CD14-positive monocyte (primary cell): Measurements from ENCODE around the gene ABCG1. TPM values are rescaled to one million over a fixed set of nuclear protein-coding genes. Genes with fewer than 3 reads are reported as not detected.
A peak's percentile ranks its signal among the peaks of the same experiment; 100 is the strongest.

ENCODE experiments used
- DNase-seq, 3 donors: peaks; one replicate each; pipeline ENCODE4 v3.0.0-alpha.2; 2011 to 2022
- H2AFZ ChIP-seq: 2 replicates; pipeline ENCODE4 v1.6.0; 2012; ENCODE audit warnings: mild to moderate bottlenecking, low read depth, low read length, inconsistent platforms; ENCODE audit not compliant: insufficient read depth, poor library complexity, severe bottlenecking
- H3K27ac ChIP-seq, 2 donors: 1 replicate in 1 of 2; 2 replicates in 1 of 2; pipeline ENCODE4 v1.5.1; 2012 to 2013; ENCODE audit warnings: low read length in 2 of 2, control low read depth in 1 of 2, inconsistent platforms in 1 of 2, low read depth in 1 of 2, mild to moderate bottlenecking in 1 of 2
- H3K27me3 ChIP-seq, 2 donors: one replicate each; pipeline versions ENCODE4 v1.6.0 to v1.6.1; 2011 to 2013; ENCODE audit warnings: low read length in 2 of 2; ENCODE audit not compliant: control insufficient read depth in 2 of 2, insufficient read depth in 2 of 2
- H3K36me3 ChIP-seq, 2 donors: replicated peaks in 1 of 2; 1 replicate in 1 of 2; 2 replicates in 1 of 2; pipeline versions ENCODE4 v1.5.1 to v1.6.1; 2012 to 2013; ENCODE audit warnings: low read length in 2 of 2, control low read depth in 1 of 2, inconsistent platforms in 1 of 2, mild to moderate bottlenecking in 1 of 2; ENCODE audit not compliant: insufficient read depth in 2 of 2, control insufficient read depth in 1 of 2
- H3K4me1 ChIP-seq, 2 donors: 1 replicate in 1 of 2; 2 replicates in 1 of 2; pipeline versions ENCODE4 v1.5.1 to v1.6.1; 2012 to 2013; ENCODE audit warnings: low read length in 2 of 2, control low read depth in 1 of 2, inconsistent platforms in 1 of 2, mild to moderate bottlenecking in 1 of 2, moderate library complexity in 1 of 2; ENCODE audit not compliant: insufficient read depth in 2 of 2, control insufficient read depth in 1 of 2
- H3K4me2 ChIP-seq: replicated peaks from 2 replicates; pipeline ENCODE3; 2012; ENCODE audit warnings: low read length, moderate library complexity, mild to moderate bottlenecking; ENCODE audit not compliant: poor library complexity, severe bottlenecking; ENCODE audit errors: extremely low read depth
- H3K4me3 ChIP-seq, 3 experiments: fragments of 200-600 bp in 1 of 3; sonication (generic) in 1 of 3; replicated peaks in 1 of 3; 1 replicate in 2 of 3; 2 replicates in 1 of 3; pipeline ENCODE4 v1.5.1; 2011 to 2013; ENCODE audit warnings: low read length in 3 of 3, mild to moderate bottlenecking in 3 of 3, control low read depth in 2 of 3, low read depth in 2 of 3, inconsistent platforms in 1 of 3, moderate library complexity in 1 of 3
- H3K79me2 ChIP-seq: 2 replicates; pipeline ENCODE4 v1.6.0; 2012; ENCODE audit warnings: mild to moderate bottlenecking, control low read depth, inconsistent platforms, low read length, moderate library complexity; ENCODE audit not compliant: insufficient read depth
- H3K9ac ChIP-seq: 2 replicates; pipeline ENCODE4 v1.6.0; 2017; ENCODE audit warnings: low read length, mild to moderate bottlenecking; ENCODE audit not compliant: insufficient read depth, poor library complexity, severe bottlenecking
- H3K9me3 ChIP-seq, 2 donors: replicated peaks in 1 of 2; 1 replicate in 1 of 2; 2 replicates in 1 of 2; pipeline versions ENCODE4 v1.5.1 to v1.6.1; 2012 to 2013; ENCODE audit warnings: low read length in 2 of 2, control low read depth in 1 of 2; ENCODE audit not compliant: control insufficient read depth in 1 of 2, insufficient read depth in 1 of 2
- H4K20me1 ChIP-seq: 2 replicates; pipeline ENCODE4 v1.6.0; 2012; ENCODE audit warnings: mild to moderate bottlenecking, low read length, control low read depth, moderate library complexity; ENCODE audit not compliant: insufficient read depth
- H3K27ac Mint-ChIP-seq, 7 donors: one replicate each; pipeline ENCODE4 v1.8.0; 2020; ENCODE audit warnings: mild to moderate bottlenecking in 7 of 7, mixed read lengths in 7 of 7, moderate library complexity in 6 of 7, inconsistent platforms in 2 of 7
- H3K27me3 Mint-ChIP-seq, 3 donors: one replicate each; pipeline ENCODE4 v1.8.0; 2021 to 2022; ENCODE audit warnings: low read depth in 3 of 3, mild to moderate bottlenecking in 3 of 3, mixed read lengths in 3 of 3, moderate library complexity in 3 of 3, inconsistent platforms in 1 of 3
- H3K36me3 Mint-ChIP-seq, 2 donors: one replicate each; pipeline ENCODE4 v1.8.0; 2020; ENCODE audit warnings: mixed read lengths in 2 of 2, inconsistent platforms in 1 of 2, mild to moderate bottlenecking in 1 of 2
- H3K4me1 Mint-ChIP-seq: one replicate; pipeline ENCODE4 v1.8.0; 2020; ENCODE audit warnings: mild to moderate bottlenecking, mixed read lengths
- H3K4me3 Mint-ChIP-seq, 2 donors: one replicate each; pipeline ENCODE4 v1.8.0; 2020; ENCODE audit warnings: mild to moderate bottlenecking in 2 of 2, mixed read lengths in 2 of 2, moderate library complexity in 1 of 2
- H3K9me3 Mint-ChIP-seq, 7 donors: one replicate each; pipeline ENCODE4 v1.8.0; 2020 to 2022; ENCODE audit warnings: mixed read lengths in 7 of 7, mild to moderate bottlenecking in 6 of 7, moderate library complexity in 6 of 7, inconsistent platforms in 2 of 7
- WGBS: methylation state at CpG from one replicate; pipeline ENCODE4 v1.1.5; 2013; ENCODE audit warnings: missing lambda C conversion rate; ENCODE audit not compliant: insufficient coverage; 5-methylcytosine and 5-hydroxymethylcytosine counted together
- intact Hi-C, 2 donors: fragments of 100-400 bp; cut with micrococcal nuclease; formaldehyde crosslinking; loops; one replicate each; pipeline versions ENCODE4 v1.15.0 to v1.15.1; 2023
- polyA plus RNA-seq, 3 donors: library from polyadenylated mRNA; depleted of rRNA in 1 of 3; unstranded in 2 of 3; stranded (reverse) in 1 of 3; fragments of 300-500 nt in 2 of 3; fragments of >200 nt in 1 of 3; fragmentation: Illumina TruSeq in 2 of 3; gene quantifications; 1 replicate in 2 of 3; 2 replicates in 1 of 3; pipeline ENCODE4 v1.2.3, GENCODE V29; 2012 to 2021
- TF ChIP-seq, protein P1 (sequence below): fragments of 200-600 bp; IDR thresholded peaks from one replicate; pipeline ENCODE4 v1.8.0; 2022; ENCODE audit warnings: antibody characterized with exemption, mild to moderate bottlenecking

Gene ABCG1
- polyA plus RNA-seq, 3 donors: 3.0 to 5.2 (median 3.5) TPM

DNA sequence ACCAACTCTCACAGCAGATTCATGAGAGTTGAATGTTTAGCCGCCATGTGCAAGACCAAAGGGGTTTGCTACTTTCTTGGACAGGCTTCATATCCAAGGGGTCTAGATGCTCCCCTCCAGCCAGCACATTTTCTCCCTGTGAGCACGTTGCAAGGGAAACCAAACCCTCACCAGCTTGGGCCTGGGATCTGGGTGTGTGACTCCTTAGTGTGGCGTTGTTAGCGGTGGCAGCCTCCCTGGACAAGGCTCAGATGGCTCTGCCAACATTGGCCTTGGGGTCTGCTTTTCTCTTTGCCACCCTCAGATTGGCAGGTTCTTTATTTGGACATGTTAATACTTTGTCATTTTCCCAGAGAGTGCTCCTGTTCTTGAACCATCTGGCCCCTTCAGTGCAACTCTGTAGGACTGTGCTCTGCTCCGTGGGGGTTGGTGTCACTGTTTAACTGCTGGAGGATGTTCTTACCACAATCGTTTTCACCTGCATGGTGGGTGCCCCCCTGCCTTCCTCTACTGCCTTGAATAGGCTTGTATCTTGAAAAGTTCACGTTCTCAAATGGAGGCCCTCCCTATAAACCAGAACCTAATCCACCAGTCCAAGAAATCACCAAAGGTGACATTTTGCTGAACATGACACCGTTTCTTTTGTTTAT, 13.4 kb downstream of the ABCG1 start:
- Mint-ChIP-seq H3K27ac (peak overlapping the region; percentile 95 to 98 (median 97)), H3K36me3 (peaks cover 14 to 35% of the 10 kb centered on the region in 2 donors), H3K27me3 (peaks cover 1 to 8% (median 3%) of the 10 kb centered on the region in 3 donors), H3K4me1 (peaks cover 85% of the 10 kb centered on the region), H3K9me3 (peaks cover 0 to 8% (median 0%) of the 10 kb centered on the region in 7 donors), H3K4me3 (peak overlapping the region; percentile 27 to 81)
- Histone ChIP-seq H3K79me2 (no peaks in the 10 kb centered on the region), H3K27me3 (no peaks in the 10 kb centered on the region), H4K20me1 (peaks cover 20% of the 10 kb centered on the region), H3K4me3 (peak overlapping the region in 1 of 3 experiments; percentile 74), H3K4me2 (peak overlapping the region; percentile 82), H3K36me3 (no peaks in the 10 kb centered on the region), H2AFZ (no peak overlapping the region), H3K27ac (peak overlapping the region in 1 of 2 donors; percentile 92), H3K9ac (peak overlapping the region; percentile 67), H3K4me1 (peaks cover 77 to 82% of the 10 kb centered on the region in 2 donors), H3K9me3 (no peaks in the 10 kb centered on the region)
- TF ChIP-seq, protein P1, sequence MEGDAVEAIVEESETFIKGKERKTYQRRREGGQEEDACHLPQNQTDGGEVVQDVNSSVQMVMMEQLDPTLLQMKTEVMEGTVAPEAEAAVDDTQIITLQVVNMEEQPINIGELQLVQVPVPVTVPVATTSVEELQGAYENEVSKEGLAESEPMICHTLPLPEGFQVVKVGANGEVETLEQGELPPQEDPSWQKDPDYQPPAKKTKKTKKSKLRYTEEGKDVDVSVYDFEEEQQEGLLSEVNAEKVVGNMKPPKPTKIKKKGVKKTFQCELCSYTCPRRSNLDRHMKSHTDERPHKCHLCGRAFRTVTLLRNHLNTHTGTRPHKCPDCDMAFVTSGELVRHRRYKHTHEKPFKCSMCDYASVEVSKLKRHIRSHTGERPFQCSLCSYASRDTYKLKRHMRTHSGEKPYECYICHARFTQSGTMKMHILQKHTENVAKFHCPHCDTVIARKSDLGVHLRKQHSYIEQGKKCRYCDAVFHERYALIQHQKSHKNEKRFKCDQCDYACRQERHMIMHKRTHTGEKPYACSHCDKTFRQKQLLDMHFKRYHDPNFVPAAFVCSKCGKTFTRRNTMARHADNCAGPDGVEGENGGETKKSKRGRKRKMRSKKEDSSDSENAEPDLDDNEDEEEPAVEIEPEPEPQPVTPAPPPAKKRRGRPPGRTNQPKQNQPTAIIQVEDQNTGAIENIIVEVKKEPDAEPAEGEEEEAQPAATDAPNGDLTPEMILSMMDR: no peak
- DNase-seq: no peak
- 60% methylated on average over 2 of the region's 8 CpGs for WGBS
- intact Hi-C loops: loop anchor here in 1 of 2 donors (2.0 to 10.0 kb wide), 2 partner anchors 34 to 218 kb away; partner anchors contain the start of gene ZBTB21

DNA sequence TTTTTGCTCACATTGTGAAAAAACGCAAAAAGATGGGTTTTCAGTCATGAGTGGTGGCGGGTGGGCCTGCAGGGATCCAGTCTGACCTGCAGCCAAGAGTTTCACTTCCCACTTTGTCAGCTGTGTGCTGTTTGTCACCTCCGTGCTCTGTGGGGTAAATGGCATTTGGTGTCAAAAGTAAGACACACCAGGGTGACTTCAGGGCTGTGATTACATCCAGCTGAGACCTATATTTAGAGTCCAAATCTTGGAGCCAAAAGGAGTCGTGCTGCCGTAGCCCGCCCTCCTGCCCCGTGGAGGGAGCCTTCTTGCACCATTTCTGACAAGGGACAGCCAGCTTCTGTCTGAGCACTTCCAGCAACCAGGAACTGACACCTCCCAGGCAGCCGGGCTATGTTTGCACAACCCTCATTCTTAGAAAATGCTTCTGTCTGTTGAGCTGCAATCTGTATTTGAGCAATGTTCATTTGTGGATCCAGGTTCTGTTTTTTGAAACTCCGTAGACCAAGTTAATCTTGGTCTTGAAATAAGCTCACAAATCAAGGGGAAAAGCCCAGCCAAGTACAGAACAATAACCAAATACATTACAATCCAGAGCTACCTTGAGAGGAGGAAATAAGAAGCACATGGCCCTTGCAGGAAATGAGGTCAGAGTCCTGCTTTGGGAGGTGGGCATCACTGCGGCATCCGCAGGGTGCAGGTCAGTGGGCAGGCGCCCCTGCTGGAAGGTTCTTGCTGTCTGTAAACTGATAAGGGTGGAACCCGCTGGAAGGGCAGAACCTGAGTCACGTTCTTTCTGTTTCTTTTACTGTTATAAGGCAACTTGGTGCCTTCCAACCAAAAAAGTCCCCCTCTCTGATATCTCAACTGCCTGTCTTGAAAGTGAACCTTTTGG, 14.4 kb downstream of the ABCG1 start:
- peak overlapping the region; percentile 67 for H3K9ac ChIP-seq

More for the DNA sequence above, 14.4 kb downstream of the ABCG1 start:
- H3K27ac ChIP-seq: peak overlapping the region; percentile 92 to 94
- H3K4me1 ChIP-seq: peaks cover 69 to 82% of the 10 kb centered on the region in 2 donors
- H3K9me3 ChIP-seq: no peaks in the 10 kb centered on the region
- DNase-seq: peak; percentile 91 to 92 (median 92)
- H2AFZ ChIP-seq: no peak overlapping the region
- Mint-ChIP-seq H3K9me3 (peaks cover 0 to 4% (median 0%) of the 10 kb centered on the region in 7 donors), H3K4me3 (peak overlapping the region; percentile 64 to 81), H3K27ac (peak overlapping the region; percentile 95 to 98 (median 97)), H3K4me1 (peaks cover 86% of the 10 kb centered on the region), H3K27me3 (peaks cover 1 to 10% (median 6%) of the 10 kb centered on the region in 3 donors), H3K36me3 (peaks cover 10 to 33% of the 10 kb centered on the region in 2 donors)
- 0% methylated on average over 9 of the region's 14 CpGs for WGBS
- H3K36me3 ChIP-seq: no peaks in the 10 kb centered on the region
- H3K4me2 ChIP-seq: peak overlapping the region; percentile 82
- no peaks in the 10 kb centered on the region for H3K27me3 ChIP-seq
- TF ChIP-seq, protein P1: peak; percentile 58
- intact Hi-C loops: loop anchor here in 1 of 2 donors (2.0 to 10.0 kb wide), 2 partner anchors 35 to 219 kb away; partner anchors contain the start of gene ZBTB21
- peak overlapping the region in 1 of 3 experiments; percentile 74 for H3K4me3 ChIP-seq
- H4K20me1 ChIP-seq: peaks cover 25% of the 10 kb centered on the region
- no peaks in the 10 kb centered on the region for H3K79me2 ChIP-seq
